PC-3 (cell line): ENCODE results near the gene UBE2E3.

ENCODE experiments used
- CTCF ChIP-seq: fragments of 300-600 bp; sonication (generic); conservative IDR thresholded peaks from 2 replicates; pipeline ENCODE4 v1.5.1; 2017; ENCODE audit warnings: antibody characterized with exemption, low read depth, mild to moderate bottlenecking, low read length
- EZH2 ChIP-seq: fragments of 300-600 bp; sonication (generic); IDR thresholded peaks from one replicate; pipeline ENCODE4 v1.6.1; 2017; ENCODE audit warnings: antibody characterized with exemption, mild to moderate bottlenecking, low read length; ENCODE audit not compliant: unreplicated experiment
- EZH2phosphoT487 ChIP-seq: fragments of 300-600 bp; sonication (generic); IDR thresholded peaks from 2 replicates; pipeline ENCODE4 v1.6.1; 2018; ENCODE audit warnings: mild to moderate bottlenecking, antibody characterized with exemption, low read length, borderline replicate concordance

- TF ChIP-seq CTCF (no peak), EZH2 (no peak), EZH2phosphoT487 (no peak)
Observed at GRCh38 chr2:181106789-181107627, 126.6 kb downstream of the UBE2E3 start.
